Activated naive CD4-positive, alpha-beta T cell treated with anti-CD3 and anti-CD28 coated beads for 36 hours (primary cell): ENCODE results near the gene RNF144B. TPM values are rescaled to one million over a fixed set of nuclear protein-coding genes. Genes with fewer than 3 reads are reported as not detected.

ENCODE experiments used
- CTCF ChIA-PET: fragments of 350-600 bp; sonication (Branson Sonifier 250); formaldehyde crosslinking; loops from one replicate; lab custom pipeline; 2021; ENCODE audit warnings: antibody characterized with exemption; lab: Charles Lee
- DNase-seq: peaks from one replicate; pipeline ENCODE4 v3.0.0-alpha.2; 2020
- H3K27ac Mint-ChIP-seq: one replicate; pipeline ENCODE4 v1.8.0; 2021; ENCODE audit warnings: mild to moderate bottlenecking, mixed read lengths
- H3K27me3 Mint-ChIP-seq: one replicate; pipeline ENCODE4 v1.8.0; 2021; ENCODE audit warnings: low read depth, mixed read lengths
- H3K36me3 Mint-ChIP-seq: one replicate; pipeline ENCODE4 v1.8.0; 2021; ENCODE audit warnings: low read depth, mixed read lengths
- H3K4me1 Mint-ChIP-seq: one replicate; pipeline ENCODE4 v1.8.0; 2021; ENCODE audit warnings: low read depth, mixed read lengths
- H3K4me3 Mint-ChIP-seq: one replicate; pipeline ENCODE4 v1.8.0; 2021; ENCODE audit warnings: mild to moderate bottlenecking, moderate library complexity, mixed read lengths
- H3K9me3 Mint-ChIP-seq: one replicate; pipeline ENCODE4 v1.8.0; 2021; ENCODE audit warnings: mixed read lengths
- intact Hi-C: fragments of 100-400 bp; cut with micrococcal nuclease; formaldehyde crosslinking; loops from one replicate; pipeline ENCODE4 v1.15.1; 2023
- total RNA-seq, 2 experiments: library from RNA; stranded (reverse); gene quantifications; one replicate each; pipeline ENCODE4 v1.2.3, GENCODE V29; 2021

The RNF144B gene
- total RNA-seq, 2 experiments from 2014 or later, result 1.5 to 3.2 TPM

DNA sequence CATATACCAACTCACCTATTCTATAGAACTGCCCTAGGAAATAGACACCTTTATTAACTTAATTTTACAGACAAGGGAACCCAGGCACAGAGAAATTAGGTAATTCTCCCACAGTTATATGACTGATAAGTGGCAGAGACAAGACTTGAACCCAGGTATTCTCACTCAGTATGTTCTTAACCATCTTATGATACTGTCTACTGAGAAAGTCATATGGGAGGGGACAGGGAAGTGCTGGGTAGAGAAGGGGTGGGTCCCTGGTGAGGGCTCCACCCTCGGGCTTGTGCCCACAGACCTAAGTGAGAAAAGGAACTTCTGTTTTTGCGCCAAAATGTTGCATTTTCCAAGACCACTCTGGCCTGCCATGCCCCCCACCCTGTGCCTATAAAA is 123.5 kb downstream of the RNF144B start:
- intact Hi-C loops, result no loop called here
- Mint-ChIP-seq H3K27me3 (no peaks in the 10 kb centered on the region), H3K4me3 (no peak overlapping the region), H3K9me3 (no peaks in the 10 kb centered on the region), H3K36me3 (no peaks in the 10 kb centered on the region), H3K27ac (no peak overlapping the region), H3K4me1 (no peaks in the 10 kb centered on the region)
- no peak for DNase-seq
- CTCF ChIA-PET, result interaction anchor here (9.9 kb wide), 1 partner anchor 188 kb away, joined by 110 read pairs; no protein-coding TSS in a partner anchor

DNA sequence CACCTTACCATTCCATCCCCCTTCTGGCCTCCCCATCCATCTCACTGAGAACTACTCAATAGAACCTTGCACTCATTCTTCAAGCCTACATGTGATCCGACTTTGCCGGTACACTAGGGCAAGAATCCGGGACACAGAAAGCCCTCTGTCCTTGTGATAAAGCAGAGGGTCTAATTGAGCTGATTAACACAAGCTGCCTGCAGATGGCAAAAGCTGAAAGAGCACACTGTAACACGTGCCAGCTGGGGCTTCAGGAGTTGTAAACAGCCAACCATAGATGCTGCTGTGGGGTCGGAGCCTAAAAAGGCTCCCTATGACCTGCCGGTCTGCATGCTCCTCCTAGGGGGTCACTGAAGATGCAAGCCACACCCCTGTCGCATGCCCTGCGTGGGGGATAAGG is 124.1 kb downstream of the RNF144B start:
- no peak overlapping the region for H3K27ac Mint-ChIP-seq
- H3K36me3 Mint-ChIP-seq, result no peaks in the 10 kb centered on the region
- CTCF ChIA-PET, result no interaction called here
- no peak for DNase-seq
- no peaks in the 10 kb centered on the region for H3K9me3 Mint-ChIP-seq
- no peaks in the 10 kb centered on the region for H3K27me3 Mint-ChIP-seq
- no peak overlapping the region for H3K4me3 Mint-ChIP-seq
- no peaks in the 10 kb centered on the region for H3K4me1 Mint-ChIP-seq
- intact Hi-C loops, result no loop called here

DNA sequence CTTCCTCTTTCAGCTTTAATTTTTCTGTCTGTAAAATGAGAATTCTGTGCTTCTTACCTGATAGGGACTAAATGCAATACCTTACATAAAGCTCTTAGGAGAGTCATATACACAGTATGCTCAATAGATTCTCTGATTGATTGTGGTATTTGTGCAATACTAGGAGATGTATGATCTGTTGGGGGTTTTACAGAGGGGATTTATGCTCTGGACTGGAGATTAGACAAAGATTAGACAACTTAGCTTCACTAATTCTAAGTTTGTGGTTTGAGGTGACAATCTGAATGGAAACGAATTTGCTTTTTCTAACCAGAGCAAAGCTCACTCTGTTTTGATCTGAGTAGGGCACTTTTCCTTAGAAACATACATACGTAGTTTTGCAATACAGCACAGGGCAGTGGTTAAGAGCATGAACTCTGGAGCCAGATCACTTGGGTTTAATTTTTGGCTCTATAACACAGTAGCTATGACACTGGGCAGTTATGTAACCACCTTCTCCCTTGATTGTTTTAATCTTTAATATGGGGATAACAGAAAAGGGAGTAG is 126.2 kb downstream of the RNF144B start:
- no peak overlapping the region for H3K27ac Mint-ChIP-seq
- no peak for DNase-seq
- CTCF ChIA-PET, result interaction anchor here (1.5 kb wide), 1 partner anchor 180 kb away, joined by 3 read pairs; no protein-coding TSS in a partner anchor

GRCh38 chr6:18514180-18514579 is 127.0 kb downstream of the RNF144B start:
- no peaks in the 10 kb centered on the region for H3K4me1 Mint-ChIP-seq

More for the DNA sequence above, 126.2 kb downstream of the RNF144B start:
- Mint-ChIP-seq H3K36me3 (no peaks in the 10 kb centered on the region), H3K4me1 (no peaks in the 10 kb centered on the region), H3K27me3 (no peaks in the 10 kb centered on the region), H3K9me3 (no peaks in the 10 kb centered on the region), H3K4me3 (no peak overlapping the region)
- intact Hi-C loops, result no loop called here

GRCh38 chr6:18515767-18516166 is 128.6 kb downstream of the RNF144B start:
- intact Hi-C loops, result no loop called here
- Mint-ChIP-seq H3K4me1 (no peaks in the 10 kb centered on the region), H3K36me3 (no peaks in the 10 kb centered on the region), H3K27ac (no peak overlapping the region), H3K4me3 (no peak overlapping the region), H3K27me3 (no peaks in the 10 kb centered on the region), H3K9me3 (no peaks in the 10 kb centered on the region)
- CTCF ChIA-PET, result no interaction called here
- DNase-seq, result no peak

More at GRCh38 chr6:18514180-18514579, 127.0 kb downstream of the RNF144B start:
- H3K9me3 Mint-ChIP-seq, result no peaks in the 10 kb centered on the region
- no peaks in the 10 kb centered on the region for H3K27me3 Mint-ChIP-seq
- H3K4me3 Mint-ChIP-seq, result no peak overlapping the region
- no peak for DNase-seq
- H3K27ac Mint-ChIP-seq, result no peak overlapping the region
- CTCF ChIA-PET, result interaction anchor here (0.6 to 1.5 kb wide), 2 partner anchors 181 to 192 kb away, joined by 3 to 4 read pairs; no protein-coding TSS in a partner anchor
- no peaks in the 10 kb centered on the region for H3K36me3 Mint-ChIP-seq
- intact Hi-C loops, result no loop called here

Other genes starting within 250 kb of the RNF144B start
- 1 to 10 TPM; 4.9 to 5.6 TPM for gene TPMT, start 232.3 kb upstream of the RNF144B start, total RNA-seq
- gene KDM1B, start 231.9 kb upstream of the RNF144B start, total RNA-seq, result 10 to 100 TPM; 14.4 to 15.2 TPM
- 100 to 1,000 TPM; 200 to 203 TPM for gene DEK, start 122.8 kb upstream of the RNF144B start, total RNA-seq